ENCODE data around the gene NADK.

The NADK gene

GRCh38 chr1:1777950-1778662 lies at the start of gene NADK:
TSS of gene NADK (minus strand) at chr1:1778470. CDS start at chr1:1765406, 13,064 bp downstream.
- peak; percentile 61 for DNase-seq (ENCODE audit: low read depth)

GRCh38 chr1:1827089-1827848 lies 49.0 kb upstream of the NADK start:
- DNase-seq (ENCODE audit: low read depth) = no peak

GRCh38 chr1:1826356-1827088 lies 48.3 kb upstream of the NADK start:
- DNase-seq (ENCODE audit: low read depth) = no peak

GRCh38 chr1:1825217-1825616 lies 46.9 kb upstream of the NADK start:
- no peak for DNase-seq (ENCODE audit: low read depth)

- DNase-seq (ENCODE audit: low read depth) = no peak
Observed at GRCh38 chr1:1819762-1820161, 41.5 kb upstream of the NADK start.

- no peak for DNase-seq (ENCODE audit: low read depth)
Observed at GRCh38 chr1:1817221-1817620, 39.0 kb upstream of the NADK start.

GRCh38 chr1:1815606-1816281 lies 37.5 kb upstream of the NADK start:
- DNase-seq (ENCODE audit: low read depth) = no peak

GRCh38 chr1:1809489-1809888 lies 31.2 kb upstream of the NADK start:
- no peak for DNase-seq (ENCODE audit: low read depth)

- DNase-seq (ENCODE audit: low read depth) = no peak
Observed at GRCh38 chr1:1808206-1808605, 29.9 kb upstream of the NADK start.

GRCh38 chr1:1806890-1807289 lies 28.6 kb upstream of the NADK start:
- no peak for DNase-seq (ENCODE audit: low read depth)

GRCh38 chr1:1804301-1804700 lies 26.0 kb upstream of the NADK start:
- no peak for DNase-seq (ENCODE audit: low read depth)

GRCh38 chr1:1802871-1803270 lies 24.6 kb upstream of the NADK start:
- DNase-seq (ENCODE audit: low read depth) = no peak

- DNase-seq (ENCODE audit: low read depth) = no peak
Observed at GRCh38 chr1:1799716-1800115, 21.4 kb upstream of the NADK start.

GRCh38 chr1:1797731-1798341 lies 19.6 kb upstream of the NADK start:
- no peak for DNase-seq (ENCODE audit: low read depth)

GRCh38 chr1:1796466-1796865 lies 18.2 kb upstream of the NADK start:
- DNase-seq (ENCODE audit: low read depth) = no peak

- no peak for DNase-seq (ENCODE audit: low read depth)
Observed at GRCh38 chr1:1794999-1795398, 16.7 kb upstream of the NADK start.

GRCh38 chr1:1793481-1794244 lies 15.4 kb upstream of the NADK start:
- DNase-seq (ENCODE audit: low read depth) = no peak

- DNase-seq (ENCODE audit: low read depth) = no peak
Observed at GRCh38 chr1:1788646-1789431, 10.6 kb upstream of the NADK start.

- DNase-seq (ENCODE audit: low read depth) = no peak
Observed at GRCh38 chr1:1788136-1788535, 9.9 kb upstream of the NADK start.
